GM13976 (cell line): ENCODE measurements around the gene ERC1.

ENCODE experiments used
- DNase-seq: peaks from one replicate; pipeline ENCODE4 v3.0.0; 2012; ENCODE audit warnings: low spot score
- in situ Hi-C: fragments of 300-500 bp; cut with MboI; formaldehyde crosslinking; loops from one replicate; pipeline ENCODE4 v1.12.0; 2022; ENCODE audit warnings: low sequenced_read_pairs, mixed read lengths, inconsistent platforms; ENCODE audit not compliant: unreplicated experiment
- TF ChIP-seq, protein P1 (sequence below): IDR thresholded peaks from 2 replicates; pipeline ENCODE4 v1.5.1; 2012; ENCODE audit warnings: borderline replicate concordance, mild to moderate bottlenecking; ENCODE audit not compliant: insufficient read depth; ENCODE audit errors: extremely low read depth, missing control alignments, control extremely low read depth

ERC1 gene

DNA sequence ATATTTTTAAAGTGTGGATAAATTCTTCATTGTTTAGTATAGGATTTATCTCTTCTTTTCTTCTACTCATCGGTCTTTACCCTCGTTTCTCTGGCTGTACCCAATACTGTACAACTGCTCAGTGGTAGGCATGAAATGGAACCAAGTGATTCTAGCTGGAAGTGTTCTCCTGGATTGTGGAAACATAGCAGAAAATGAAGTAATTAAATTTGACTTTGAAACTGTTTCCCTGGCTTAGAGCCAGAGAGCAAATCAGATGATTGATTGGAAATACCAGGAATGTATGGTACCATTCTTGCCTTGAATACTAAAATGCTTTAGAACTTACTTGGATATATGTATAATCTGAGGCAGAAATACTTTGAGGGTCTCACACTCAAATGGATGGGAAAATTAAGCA is 292.3 kb downstream of the ERC1 start:
- DNase-seq = no peak
- in situ Hi-C loops = no loop called here
- TF ChIP-seq, protein P1, sequence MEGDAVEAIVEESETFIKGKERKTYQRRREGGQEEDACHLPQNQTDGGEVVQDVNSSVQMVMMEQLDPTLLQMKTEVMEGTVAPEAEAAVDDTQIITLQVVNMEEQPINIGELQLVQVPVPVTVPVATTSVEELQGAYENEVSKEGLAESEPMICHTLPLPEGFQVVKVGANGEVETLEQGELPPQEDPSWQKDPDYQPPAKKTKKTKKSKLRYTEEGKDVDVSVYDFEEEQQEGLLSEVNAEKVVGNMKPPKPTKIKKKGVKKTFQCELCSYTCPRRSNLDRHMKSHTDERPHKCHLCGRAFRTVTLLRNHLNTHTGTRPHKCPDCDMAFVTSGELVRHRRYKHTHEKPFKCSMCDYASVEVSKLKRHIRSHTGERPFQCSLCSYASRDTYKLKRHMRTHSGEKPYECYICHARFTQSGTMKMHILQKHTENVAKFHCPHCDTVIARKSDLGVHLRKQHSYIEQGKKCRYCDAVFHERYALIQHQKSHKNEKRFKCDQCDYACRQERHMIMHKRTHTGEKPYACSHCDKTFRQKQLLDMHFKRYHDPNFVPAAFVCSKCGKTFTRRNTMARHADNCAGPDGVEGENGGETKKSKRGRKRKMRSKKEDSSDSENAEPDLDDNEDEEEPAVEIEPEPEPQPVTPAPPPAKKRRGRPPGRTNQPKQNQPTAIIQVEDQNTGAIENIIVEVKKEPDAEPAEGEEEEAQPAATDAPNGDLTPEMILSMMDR = no peak

DNA sequence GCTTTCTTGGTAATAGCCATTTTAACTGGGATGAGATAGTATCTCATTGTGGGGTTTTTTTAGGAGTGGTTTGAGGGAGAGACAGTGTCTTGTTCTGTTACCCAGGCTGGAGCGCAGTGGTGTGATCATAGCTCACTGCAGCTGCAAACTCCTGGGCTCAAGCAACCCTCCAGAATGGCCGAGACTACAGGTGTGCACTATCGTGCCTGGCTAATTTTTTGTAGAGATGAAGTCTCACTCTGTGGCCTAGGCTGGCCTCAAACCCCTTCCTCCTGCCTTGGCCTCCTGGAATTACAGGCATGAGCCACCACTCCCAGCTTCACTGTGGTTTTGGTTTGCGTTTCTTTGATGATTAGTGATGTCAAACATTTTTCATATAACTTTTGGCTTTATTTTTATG is 293.6 kb downstream of the ERC1 start:
- TF ChIP-seq, protein P1 = no peak
- no peak for DNase-seq
- in situ Hi-C loops = no loop called here

DNA sequence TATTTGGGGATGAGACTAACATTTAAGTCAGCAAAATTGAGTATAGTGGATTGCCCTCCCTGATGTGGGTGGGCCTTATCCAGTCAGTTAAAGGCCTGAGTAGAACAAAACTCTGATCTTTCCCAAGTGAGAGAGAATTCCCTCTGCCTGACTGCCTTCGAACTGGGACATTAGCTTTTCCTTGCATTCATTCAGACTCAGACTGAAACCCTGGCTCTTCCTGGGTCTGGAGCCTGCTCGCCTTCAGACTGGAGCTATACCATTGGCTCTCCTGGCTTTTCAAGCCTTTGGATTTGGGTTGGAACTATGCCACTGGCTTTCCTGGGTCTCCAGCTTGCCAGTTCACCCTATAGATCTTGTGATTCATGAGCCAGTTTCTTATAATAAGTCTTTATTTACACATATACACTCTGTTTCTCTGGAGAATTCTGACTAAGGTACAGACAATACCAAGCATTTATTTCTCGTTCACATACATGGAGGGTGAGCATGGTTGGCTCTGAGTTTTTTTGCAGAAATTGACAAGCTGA is 296.5 kb downstream of the ERC1 start:
- no peak for DNase-seq
- TF ChIP-seq, protein P1 = no peak

DNA sequence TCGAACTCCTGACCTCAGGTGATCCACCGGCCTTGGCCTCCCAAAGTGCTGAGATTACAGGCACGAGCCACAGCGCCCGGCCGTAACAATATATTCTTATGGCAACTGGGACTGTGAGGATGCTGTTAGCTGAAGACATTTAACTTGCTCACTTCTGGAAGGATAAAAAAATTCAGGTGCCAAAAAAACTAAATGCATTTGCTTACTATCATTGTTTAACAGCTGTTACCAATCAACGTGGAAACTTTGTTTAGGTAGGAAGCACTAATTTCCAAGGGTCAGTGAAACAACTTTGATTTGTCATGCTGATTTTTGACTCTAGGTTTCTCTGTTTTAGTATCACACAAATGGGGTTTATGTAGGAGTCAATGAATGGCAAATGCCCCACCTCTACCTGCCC is 297.3 kb downstream of the ERC1 start:
- TF ChIP-seq, protein P1 = no peak
- in situ Hi-C loops = no loop called here
- DNase-seq = no peak

More for the DNA sequence above, 296.5 kb downstream of the ERC1 start:
- in situ Hi-C loops = no loop called here

DNA sequence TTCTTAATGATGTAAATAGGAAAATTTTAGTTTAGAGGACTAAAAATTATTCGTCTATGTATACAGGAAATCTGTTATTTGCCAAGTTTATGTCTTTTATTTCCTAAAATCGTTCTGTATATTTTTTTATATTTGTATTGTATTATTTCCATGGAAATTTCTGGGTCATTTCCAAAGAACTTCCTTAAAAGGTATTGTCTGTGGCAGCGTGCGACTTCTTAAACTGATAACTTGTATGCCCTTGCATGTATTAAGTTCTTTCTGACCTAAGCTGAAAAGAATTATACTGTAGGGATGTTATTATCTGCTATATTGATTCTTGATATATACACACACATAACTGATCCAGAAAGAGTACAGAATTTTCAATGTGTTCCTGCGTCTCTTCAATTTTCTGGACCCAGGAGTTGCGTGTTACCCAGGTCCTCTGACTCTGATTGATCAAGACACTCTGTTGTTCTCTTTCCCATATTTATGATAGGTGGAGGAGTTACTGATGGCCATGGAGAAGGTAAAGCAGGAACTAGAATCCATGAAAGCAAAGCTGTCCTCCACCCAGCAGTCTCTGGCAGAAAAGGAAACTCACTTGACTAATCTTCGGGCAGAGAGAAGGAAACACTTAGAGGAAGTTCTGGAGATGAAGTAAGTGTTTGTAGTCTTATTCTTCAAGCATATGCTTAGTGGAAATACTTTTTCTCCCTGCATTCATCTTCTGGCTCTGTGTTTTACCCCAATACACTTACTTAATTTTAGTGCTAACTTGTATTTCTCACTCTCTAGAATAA is 298.5 kb downstream of the ERC1 start:
- TF ChIP-seq, protein P1 = no peak
- in situ Hi-C loops = no loop called here
- DNase-seq = no peak

DNA sequence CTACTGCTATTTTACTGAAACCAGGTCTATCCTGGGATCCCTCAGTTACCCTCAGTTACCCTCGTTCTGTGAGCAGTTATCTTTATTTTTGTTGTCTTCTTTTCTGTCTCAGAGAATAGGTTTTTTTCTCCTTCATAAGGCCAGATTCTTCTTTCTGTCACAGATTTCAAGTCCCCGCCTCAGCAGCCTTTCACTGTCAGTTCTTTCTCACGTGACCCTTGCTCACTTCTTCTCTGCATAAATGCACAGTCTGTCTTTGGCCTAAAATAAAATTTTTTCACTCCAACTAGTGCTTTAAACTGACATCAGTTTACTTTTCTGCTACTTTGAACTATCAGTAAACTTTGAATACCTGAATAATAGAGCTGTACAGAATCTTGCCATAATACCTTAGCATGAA is 299.7 kb downstream of the ERC1 start:
- in situ Hi-C loops = no loop called here
- DNase-seq = no peak
- TF ChIP-seq, protein P1 = no peak
